ENCODE measurements around the gene VSIG8. TPM values are rescaled to one million over a fixed set of nuclear protein-coding genes. Genes with fewer than 3 reads are reported as not detected.

Gene VSIG8
- total and polyA plus RNA-seq, 8 donors: 0.16 to 0.27 TPM; not detected in 6

GRCh38 chr1:159829273-159829634, 33.2 kb downstream of the VSIG8 start:
- ATAC-seq: peak; percentile 48 to 84 (median 82)
- DNase-seq: peak in 4 of 6 donors; percentile 32 to 66 (median 40)
- Histone ChIP-seq H3K4me3 (no peak overlapping the region), H3K27ac (no peak overlapping the region), H3K36me3 (no peaks in the 10 kb centered on the region), H3K27me3 (no peaks in the 10 kb centered on the region), H3K4me1 (no peaks in the 10 kb centered on the region), H3K9me3 (no peaks in the 10 kb centered on the region)
- WGBS, 2 donors: 31% methylated on average over 3 of the region's 3 CpGs
- TF ChIP-seq CTCF (IDR thresholded peaks at IDR 0.05): peak in 2 of 4 donors; percentile 27 to 41
- intact Hi-C loops (cut with DNase I): no loop called here
- FAIRE-seq: no peak

- FAIRE-seq (no peak), ATAC-seq (peak in 1 of 4 donors; percentile 15), DNase-seq (no peak)
- H3K27ac ChIP-seq: no peak overlapping the region
- no peaks in the 10 kb centered on the region for H3K9me3 ChIP-seq
- no peaks in the 10 kb centered on the region for H3K36me3 ChIP-seq
- no peaks in the 10 kb centered on the region for H3K27me3 ChIP-seq
- no peak overlapping the region for H3K4me3 ChIP-seq
- intact Hi-C loops (cut with DNase I): no loop called here
- WGBS, 2 donors: 80 to 89% methylated on average over 11 of the region's 11 CpGs
- TF ChIP-seq CTCF (IDR thresholded peaks at IDR 0.05): no peak
- no peaks in the 10 kb centered on the region for H3K4me1 ChIP-seq
These were observed 33.7 kb downstream of the VSIG8 start for GRCh38 chr1:159828581-159829272.

- Histone ChIP-seq H3K36me3 (no peaks in the 10 kb centered on the region), H3K9me3 (no peaks in the 10 kb centered on the region), H3K27me3 (no peaks in the 10 kb centered on the region), H3K4me1 (no peaks in the 10 kb centered on the region), H3K27ac (no peak overlapping the region), H3K4me3 (no peak overlapping the region)
- intact Hi-C loops (cut with DNase I): no loop called here
- no peak for DNase-seq
- no peak for FAIRE-seq
- ATAC-seq: no peak
- 71 to 85% methylated on average over 3 of the region's 3 CpGs for WGBS, 2 donors
- TF ChIP-seq CTCF (IDR thresholded peaks at IDR 0.05): no peak
These were observed 34.3 kb downstream of the VSIG8 start for GRCh38 chr1:159828176-159828575.

- DNase-seq (no peak), ATAC-seq (no peak), FAIRE-seq (no peak)
- no peak for TF ChIP-seq CTCF (IDR thresholded peaks at IDR 0.05)
- Histone ChIP-seq H3K4me1 (no peaks in the 10 kb centered on the region), H3K9me3 (no peaks in the 10 kb centered on the region), H3K36me3 (no peaks in the 10 kb centered on the region), H3K27me3 (no peaks in the 10 kb centered on the region), H3K27ac (no peak overlapping the region), H3K4me3 (peak overlapping the region in 1 of 4 donors; percentile 12)
- WGBS, 2 donors: 76 to 90% methylated on average over 3 of the region's 3 CpGs
- intact Hi-C loops (cut with DNase I): no loop called here
These were observed 34.9 kb downstream of the VSIG8 start for GRCh38 chr1:159827549-159827948.

- intact Hi-C loops (cut with DNase I): no loop called here
- Histone ChIP-seq H3K4me3 (peak overlapping the region in 1 of 4 donors; percentile 12), H3K27me3 (no peaks in the 10 kb centered on the region), H3K36me3 (no peaks in the 10 kb centered on the region), H3K9me3 (no peaks in the 10 kb centered on the region), H3K4me1 (no peaks in the 10 kb centered on the region), H3K27ac (peak overlapping the region in 1 of 4 donors; percentile 34)
- ATAC-seq (no peak), FAIRE-seq (no peak), DNase-seq (no peak)
- no peak for TF ChIP-seq CTCF (IDR thresholded peaks at IDR 0.05)
- WGBS, 2 donors: 68 to 78% methylated on average over 6 of the region's 6 CpGs
These were observed 35.4 kb downstream of the VSIG8 start for GRCh38 chr1:159827102-159827490.

All from pancreas (tissue), 10 donors.